Osteocyte (in vitro differentiated cells): ENCODE data around the gene SAMHD1. TPM values are rescaled to one million over a fixed set of nuclear protein-coding genes. Genes with fewer than 3 reads are reported as not detected.
"Not testable (repeated sequence)": the region's sequence is repeated elsewhere in the genome, so short reads cannot be mapped to it uniquely, and the experiment has no call there.

Experiments
- DNase-seq: peaks from one replicate; pipeline ENCODE4 v3.0.0; 2021; ENCODE audit warnings: mixed read lengths; ENCODE audit not compliant: unreplicated experiment; ENCODE audit errors: extremely low spot score
- H3K27ac Mint-ChIP-seq: one replicate; pipeline ENCODE4 v1.8.0; 2021; ENCODE audit warnings: mild to moderate bottlenecking, mixed read lengths; ENCODE audit not compliant: unreplicated experiment
- H3K27me3 Mint-ChIP-seq: one replicate; pipeline ENCODE4 v1.8.0; 2021; ENCODE audit warnings: mixed read lengths; ENCODE audit not compliant: unreplicated experiment
- H3K36me3 Mint-ChIP-seq: one replicate; pipeline ENCODE4 v1.8.0; 2021; ENCODE audit warnings: mixed read lengths; ENCODE audit not compliant: unreplicated experiment
- H3K4me1 Mint-ChIP-seq: one replicate; pipeline ENCODE4 v1.8.0; 2021; ENCODE audit warnings: mixed read lengths; ENCODE audit not compliant: unreplicated experiment
- H3K4me3 Mint-ChIP-seq: one replicate; pipeline ENCODE4 v1.8.0; 2021; ENCODE audit warnings: mild to moderate bottlenecking, moderate library complexity, mixed read lengths; ENCODE audit not compliant: unreplicated experiment
- H3K9me3 Mint-ChIP-seq: one replicate; pipeline ENCODE4 v1.8.0; 2021; ENCODE audit warnings: mixed read lengths; ENCODE audit not compliant: unreplicated experiment
- CTCF ChIP-seq: fragments of 200-600 bp; sonication (generic); IDR thresholded peaks from 2 replicates; pipeline ENCODE4 v1.5.0; 2021; ENCODE audit warnings: antibody characterized with exemption, mild to moderate bottlenecking, moderate library complexity
- total RNA-seq: library from RNA; stranded (reverse); gene quantifications from 2 replicates; pipeline ENCODE4 v1.2.1, GENCODE V29; 2021

Gene SAMHD1
- total RNA-seq, 1 donor from 2014 or later: 19.5 TPM

GRCh38 chr20:36845288-36845971 is 106.1 kb downstream of the SAMHD1 start:
- H3K27me3 Mint-ChIP-seq: no peaks in the 10 kb centered on the region
- H3K4me1 Mint-ChIP-seq: peaks cover 62% of the 10 kb centered on the region
- no peak for DNase-seq
- no peaks in the 10 kb centered on the region for H3K36me3 Mint-ChIP-seq
- no peak overlapping the region for H3K4me3 Mint-ChIP-seq
- peak overlapping the region; percentile 89 for H3K27ac Mint-ChIP-seq
- H3K9me3 Mint-ChIP-seq: no peaks in the 10 kb centered on the region
- no peak for TF ChIP-seq CTCF

DNA sequence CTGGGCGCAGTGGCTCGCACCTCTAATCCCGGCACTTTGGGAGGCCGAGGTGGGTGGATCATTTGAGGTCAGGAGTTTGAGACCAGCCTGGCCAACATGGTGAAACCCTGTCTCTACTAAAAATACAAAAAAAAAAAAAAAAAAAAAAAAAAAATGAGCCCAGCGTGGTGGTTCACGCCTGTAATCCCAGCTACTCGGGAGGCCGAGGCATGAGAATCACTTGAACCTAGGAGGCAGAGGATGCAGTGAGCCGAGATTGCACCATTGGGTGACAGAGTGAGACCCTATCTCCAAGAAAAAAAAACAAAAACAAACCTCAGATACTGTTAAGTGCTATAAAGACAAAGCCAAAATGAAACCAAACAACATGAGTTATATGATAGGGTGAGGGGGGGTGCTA is 110.5 kb downstream of the SAMHD1 start:
- not testable (repeated sequence) for H3K9me3 Mint-ChIP-seq, H3K27me3 Mint-ChIP-seq, H3K36me3 Mint-ChIP-seq, DNase-seq, H3K4me3 Mint-ChIP-seq
- peak overlapping the region; percentile 75 for H3K27ac Mint-ChIP-seq
- peaks cover 44% of the 10 kb centered on the region for H3K4me1 Mint-ChIP-seq

Other genes starting within 250 kb of the SAMHD1 start
- gene NDRG3, start 205.6 kb downstream of the SAMHD1 start, total RNA-seq: 32.2 and 33.5 TPM in 2 replicates
- gene DSN1, start 177.9 kb downstream of the SAMHD1 start, total RNA-seq: 6.7 and 7.6 TPM in 2 replicates
- 0.26 TPM in 1 of 2 replicates, not detected in the other for gene TLDC2, start 75.6 kb downstream of the SAMHD1 start, total RNA-seq
- gene RBL1, start 144.3 kb upstream of the SAMHD1 start, total RNA-seq: 6.7 and 7.2 TPM in 2 replicates
- gene RPN2, start 227.6 kb upstream of the SAMHD1 start, total RNA-seq: 167 and 168 TPM in 2 replicates
- gene MROH8, start 227.8 kb upstream of the SAMHD1 start, total RNA-seq: 1.5 and 3.2 TPM in 2 replicates